IMR-90 (cell line): ENCODE results near the gene DENND2D. TPM values are rescaled to one million over a fixed set of nuclear protein-coding genes. Genes with fewer than 3 reads are reported as not detected.

Source experiments
- ATAC-seq: fragments of 200-7000 bp; cut with Tn5 transposase; 2 replicates; pipeline ENCODE4 v1.9.1; 2020; ENCODE audit warnings: low read depth, mild to moderate bottlenecking, moderate library complexity
- BruUV-seq: library from RNA; stranded (reverse); fragments of 400-500 nt; replicated peaks from 2 replicates; lab custom pipeline; 2021; lab: Mats Ljungman, UMichigan
- CTCF ChIA-PET: fragments of 300-600 bp; formaldehyde crosslinking; extraction: SDS; loops from one replicate; lab custom pipeline; 2021; ENCODE audit warnings: antibody characterized with exemption; lab: Yijun Ruan, JAX
- POLR2A ChIA-PET: fragments of 300-600 bp; sonication (Branson Sonifier 250); formaldehyde crosslinking; loops from one replicate; lab custom pipeline; 2022; ENCODE audit warnings: antibody characterized with exemption; ENCODE audit not compliant: unreplicated experiment; lab: Charles Lee
- DNase-seq: peaks from one replicate; pipeline ENCODE4 v3.0.0; 2013
- H2AFZ ChIP-seq: replicated peaks from 2 replicates; pipeline ENCODE3; 2013; ENCODE audit warnings: low read length, mild to moderate bottlenecking; ENCODE audit not compliant: poor library complexity
- H2AK5ac ChIP-seq: 2 replicates; pipeline ENCODE4 v1.6.1; 2013; ENCODE audit warnings: low read depth, low read length, inconsistent platforms
- H2AK9ac ChIP-seq: replicated peaks from 2 replicates; pipeline ENCODE3; 2013; ENCODE audit warnings: mild to moderate bottlenecking, low read depth, low read length, moderate library complexity; ENCODE audit not compliant: poor library complexity
- H2BK120ac ChIP-seq: 2 replicates; pipeline ENCODE4 v1.6.1; 2013; ENCODE audit warnings: low read depth, low read length, inconsistent platforms
- H2BK15ac ChIP-seq: 3 replicates; pipeline ENCODE4 v1.6.1; 2013; ENCODE audit warnings: low read depth, low read length, inconsistent platforms
- H2BK20ac ChIP-seq: 2 replicates; pipeline ENCODE4 v1.6.1; 2013; ENCODE audit warnings: low read depth, mild to moderate bottlenecking, inconsistent platforms, low read length, moderate library complexity
- H2BK5ac ChIP-seq: 2 replicates; pipeline ENCODE4 v1.6.1; 2013; ENCODE audit warnings: mild to moderate bottlenecking, low read depth, low read length, inconsistent platforms; ENCODE audit not compliant: poor library complexity, severe bottlenecking
- H3K14ac ChIP-seq: replicated peaks from 2 replicates; pipeline ENCODE4 v1.6.1; 2013; ENCODE audit warnings: low read depth, low read length, inconsistent platforms
- H3K18ac ChIP-seq: 2 replicates; pipeline ENCODE4 v1.6.1; 2013; ENCODE audit warnings: low read depth, low read length, control low read depth
- H3K23ac ChIP-seq: 2 replicates; pipeline ENCODE4 v1.6.1; 2013; ENCODE audit warnings: low read depth, low read length, inconsistent platforms
- H3K27ac ChIP-seq: 2 replicates; pipeline ENCODE4 v1.5.1; 2013; ENCODE audit warnings: mild to moderate bottlenecking, control low read depth, low read length; ENCODE audit not compliant: insufficient read depth
- H3K27me3 ChIP-seq: 2 replicates; pipeline ENCODE4 v1.6.1; 2013; ENCODE audit warnings: low read length; ENCODE audit not compliant: control insufficient read depth, insufficient read depth
- H3K36me3 ChIP-seq: 2 replicates; pipeline ENCODE4 v1.6.1; 2013; ENCODE audit warnings: low read length, mixed read lengths; ENCODE audit not compliant: control insufficient read depth, insufficient read depth
- H3K4ac ChIP-seq: 2 replicates; pipeline ENCODE4 v1.6.1; 2013; ENCODE audit warnings: low read depth, low read length, inconsistent platforms
- H3K4me1 ChIP-seq: 2 replicates; pipeline ENCODE4 v1.6.1; 2013; ENCODE audit warnings: low read length, mixed read lengths; ENCODE audit not compliant: control insufficient read depth, insufficient read depth
- H3K4me2 ChIP-seq: 2 replicates; pipeline ENCODE4 v1.6.1; 2013; ENCODE audit warnings: low read depth, mild to moderate bottlenecking, control low read depth, low read length, moderate library complexity
- H3K4me3 ChIP-seq: 2 replicates; pipeline ENCODE4 v1.5.1; 2013; ENCODE audit warnings: low read depth, mild to moderate bottlenecking, control low read depth, low read length, moderate library complexity; ENCODE audit not compliant: insufficient read depth
- H3K56ac ChIP-seq: 2 replicates; pipeline ENCODE4 v1.6.1; 2013; ENCODE audit warnings: low read length, inconsistent platforms; ENCODE audit not compliant: insufficient read depth; ENCODE audit errors: extremely low read depth
- H3K79me1 ChIP-seq, 2 experiments: 2 replicates each; pipeline ENCODE4 v1.6.1; 2013; ENCODE audit warnings: low read length in 2 of 2, inconsistent platforms in 1 of 2, low read depth in 1 of 2
- H3K9ac ChIP-seq: 2 replicates; pipeline ENCODE4 v1.6.1; 2013; ENCODE audit warnings: low read depth, low read length, control low read depth
- H3K9me1 ChIP-seq: 2 replicates; pipeline ENCODE4 v1.6.1; 2013; ENCODE audit warnings: low read length, inconsistent platforms; ENCODE audit not compliant: insufficient read depth
- H3K9me3 ChIP-seq: 2 replicates; pipeline ENCODE4 v1.6.1; 2013; ENCODE audit warnings: low read length; ENCODE audit not compliant: control insufficient read depth, insufficient read depth
- H4K20me1 ChIP-seq: 2 replicates; pipeline ENCODE4 v1.6.1; 2013; ENCODE audit warnings: low read length, inconsistent platforms; ENCODE audit not compliant: insufficient read depth
- H4K5ac ChIP-seq: 2 replicates; pipeline ENCODE4 v1.6.1; 2013; ENCODE audit warnings: mild to moderate bottlenecking, low read depth, low read length, control low read depth
- H4K8ac ChIP-seq, 2 experiments: 2 replicates each; pipeline ENCODE4 v1.6.1; 2013; ENCODE audit warnings: low read depth in 2 of 2, low read length in 2 of 2, control low read depth in 1 of 2, inconsistent platforms in 1 of 2
- H4K91ac ChIP-seq: 2 replicates; pipeline ENCODE4 v1.6.1; 2013; ENCODE audit warnings: low read depth, low read length, inconsistent platforms; ENCODE audit not compliant: insufficient read depth
- BHLHE40 ChIP-seq: fragments of 150-350 bp; IDR thresholded peaks from 2 replicates; pipeline ENCODE4 v1.6.1; 2016; ENCODE audit warnings: mild to moderate bottlenecking, low read depth, low read length
- CEBPB ChIP-seq: IDR thresholded peaks from 2 replicates; pipeline ENCODE4 v1.6.1; 2012; ENCODE audit warnings: low read depth, low read length, improper control_type of control experiment
- CHD1 ChIP-seq: IDR thresholded peaks from 2 replicates; pipeline ENCODE4 v1.6.1; 2012; ENCODE audit warnings: low read depth, low read length, improper control_type of control experiment
- MXI1 ChIP-seq: IDR thresholded peaks from 2 replicates; pipeline ENCODE4 v1.6.1; 2012; ENCODE audit warnings: low read depth, mild to moderate bottlenecking, low read length, moderate library complexity, borderline replicate concordance
- NFE2L2 ChIP-seq: fragments of 150-350 bp; IDR thresholded peaks from 2 replicates; pipeline ENCODE4 v1.6.1; 2016; ENCODE audit warnings: low read depth, mild to moderate bottlenecking, low read length
- POLR2A ChIP-seq: IDR thresholded peaks from 2 replicates; pipeline ENCODE4 v1.6.1; 2012; ENCODE audit warnings: mild to moderate bottlenecking, low read depth, low read length
- RAD21 ChIP-seq: IDR thresholded peaks from 2 replicates; pipeline ENCODE4 v1.6.1; 2012; ENCODE audit warnings: low read length, improper control_type of control experiment
- RFX5 ChIP-seq: IDR thresholded peaks from 2 replicates; pipeline ENCODE4 v1.8.0; 2012; ENCODE audit warnings: low read depth, mild to moderate bottlenecking, low read length, moderate library complexity
- WGBS, 2 experiments: methylation state at CpG; one replicate each; pipeline versions ENCODE4 v1.1.5 to v1.1.7; 2013; ENCODE audit warnings: missing lambda C conversion rate in 2 of 2; ENCODE audit not compliant: insufficient read length in 1 of 2; ENCODE audit errors: extremely low coverage in 2 of 2; 5-methylcytosine and 5-hydroxymethylcytosine counted together
- dilution Hi-C: fragments of 300-500 bp; cut with HindIII; formaldehyde crosslinking; loops from one replicate; pipeline ENCODE4 v1.14.3; 2018; ENCODE audit warnings: low sequenced_read_pairs; ENCODE audit not compliant: unreplicated experiment
- in situ Hi-C: fragments of 300-500 bp; cut with MboI; formaldehyde crosslinking; loops from 3 replicates; pipeline ENCODE4 v1.14.3; 2019; ENCODE audit warnings: low sequenced_read_pairs, inconsistent platforms, mixed read lengths
- intact Hi-C: fragments of 100-400 bp; cut with micrococcal nuclease; formaldehyde crosslinking; loops from 2 replicates; pipeline ENCODE4 v1.10.0; 2022
- polyA plus RNA-seq, 3 experiments: library from polyadenylated mRNA; depleted of rRNA; stranded (reverse); fragments of >200 nt; gene quantifications; 2 replicates each; pipeline ENCODE4 v1.2.3, GENCODE V29; 2012; ENCODE audit warnings: low replicate concordance in 1 of 3
- total RNA-seq: library from RNA; depleted of rRNA; stranded (reverse); fragments of >200 nt; gene quantifications from 2 replicates; pipeline ENCODE4 v1.2.3, GENCODE V29; 2012
- TF ChIP-seq, protein P1 (sequence below): fragments of 150-350 bp; IDR thresholded peaks from 2 replicates; pipeline ENCODE4 v1.6.1; 2016; ENCODE audit warnings: low read depth, mild to moderate bottlenecking, low read length, moderate library complexity, borderline replicate concordance
- TF ChIP-seq, protein P2 (sequence below): fragments of 150-350 bp; IDR thresholded peaks from 2 replicates; pipeline ENCODE4 v1.6.1; 2017; ENCODE audit warnings: mild to moderate bottlenecking, antibody characterized with exemption, low read length, low read depth
- TF ChIP-seq, protein P3 (sequence below): conservative IDR thresholded peaks from 2 replicates; pipeline ENCODE4 v1.5.1; 2012; ENCODE audit warnings: mild to moderate bottlenecking, low read depth, low read length, improper control_type of control experiment

Gene DENND2D
- total and polyA plus RNA-seq, 2 of the 4 experiments (the other 2 are of a cell fraction), result 0.86 to 0.90 TPM

DNA sequence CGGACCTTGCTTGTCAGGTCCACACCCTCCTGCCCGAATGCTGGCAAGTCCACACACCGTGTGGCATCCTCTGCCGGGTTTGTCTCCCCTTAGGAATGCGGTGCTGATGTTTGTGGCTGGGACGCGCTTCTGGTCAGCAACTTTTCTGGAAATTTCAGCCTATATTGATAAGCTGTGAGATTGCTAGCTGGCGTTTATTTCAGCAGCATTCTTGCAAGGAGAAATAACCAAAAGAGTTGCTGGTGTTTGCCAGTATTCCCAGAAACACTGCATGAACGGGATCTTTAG is 59.8 kb downstream of the DENND2D start:
- Histone ChIP-seq H3K23ac (peak overlapping the region; percentile 87), H3K4me3 (peak overlapping the region; percentile 77), H2BK120ac (no peak overlapping the region), H4K91ac (no peak overlapping the region), H3K9me3 (no peaks in the 10 kb centered on the region), H3K79me1 (peaks cover 7 to 48% of the 10 kb centered on the region in 2 experiments; a peak in 3 of 4 replicates), H2BK15ac (no peak overlapping the region), H3K14ac (peak overlapping the region; percentile 23), H3K4me1 (peaks cover 2% of the 10 kb centered on the region), H3K27ac (peak overlapping the region; percentile 80), H4K5ac (no peak overlapping the region), H2AFZ (peak overlapping the region; percentile 100), H4K20me1 (peaks cover 9% of the 10 kb centered on the region; the same call in 1 of the 2 replicates), H3K36me3 (no peaks in the 10 kb centered on the region), H2AK9ac (peak overlapping the region; percentile 29), H3K18ac (no peak overlapping the region), H3K9me1 (peaks cover 3% of the 10 kb centered on the region; the same call in 1 of the 2 replicates), H3K27me3 (no peaks in the 10 kb centered on the region), H2BK20ac (no peak overlapping the region), H3K4ac (peak overlapping the region; percentile 91), H3K56ac (peak overlapping the region; percentile 56; the same call in 1 of the 2 replicates), H2BK5ac (peak overlapping the region; percentile 1), H4K8ac (peak overlapping the region; percentile 43 to 95; a peak in 3 of 4 replicates), H3K4me2 (peak overlapping the region; percentile 56), H3K9ac (peak overlapping the region; percentile 90), H2AK5ac (no peak overlapping the region)
- in situ Hi-C loops (no loop called here), intact Hi-C loops (loop anchor here (2.0 to 10.0 kb wide), 4 partner anchors 20 to 204 kb away; no protein-coding TSS in a partner anchor), dilution Hi-C loops (no loop called here)
- no TSS peak for BruUV-seq
- TF ChIP-seq, protein P1, sequence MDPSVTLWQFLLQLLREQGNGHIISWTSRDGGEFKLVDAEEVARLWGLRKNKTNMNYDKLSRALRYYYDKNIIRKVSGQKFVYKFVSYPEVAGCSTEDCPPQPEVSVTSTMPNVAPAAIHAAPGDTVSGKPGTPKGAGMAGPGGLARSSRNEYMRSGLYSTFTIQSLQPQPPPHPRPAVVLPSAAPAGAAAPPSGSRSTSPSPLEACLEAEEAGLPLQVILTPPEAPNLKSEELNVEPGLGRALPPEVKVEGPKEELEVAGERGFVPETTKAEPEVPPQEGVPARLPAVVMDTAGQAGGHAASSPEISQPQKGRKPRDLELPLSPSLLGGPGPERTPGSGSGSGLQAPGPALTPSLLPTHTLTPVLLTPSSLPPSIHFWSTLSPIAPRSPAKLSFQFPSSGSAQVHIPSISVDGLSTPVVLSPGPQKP, result no peak
- TF ChIP-seq POLR2A, result no peak
- no peak for TF ChIP-seq RFX5
- TF ChIP-seq MXI1, result 0 out of 2 replicates have a peak, but pooled peaks have one; percentile 54
- TF ChIP-seq NFE2L2, result no peak
- no peak for TF ChIP-seq CHD1
- TF ChIP-seq CEBPB, result no peak
- TF ChIP-seq, protein P2, sequence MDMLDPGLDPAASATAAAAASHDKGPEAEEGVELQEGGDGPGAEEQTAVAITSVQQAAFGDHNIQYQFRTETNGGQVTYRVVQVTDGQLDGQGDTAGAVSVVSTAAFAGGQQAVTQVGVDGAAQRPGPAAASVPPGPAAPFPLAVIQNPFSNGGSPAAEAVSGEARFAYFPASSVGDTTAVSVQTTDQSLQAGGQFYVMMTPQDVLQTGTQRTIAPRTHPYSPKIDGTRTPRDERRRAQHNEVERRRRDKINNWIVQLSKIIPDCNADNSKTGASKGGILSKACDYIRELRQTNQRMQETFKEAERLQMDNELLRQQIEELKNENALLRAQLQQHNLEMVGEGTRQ, result no peak
- TF ChIP-seq RAD21, result no peak
- TF ChIP-seq BHLHE40, result peak; percentile 38; the same call in 1 of the 2 replicates
- TF ChIP-seq, protein P3, sequence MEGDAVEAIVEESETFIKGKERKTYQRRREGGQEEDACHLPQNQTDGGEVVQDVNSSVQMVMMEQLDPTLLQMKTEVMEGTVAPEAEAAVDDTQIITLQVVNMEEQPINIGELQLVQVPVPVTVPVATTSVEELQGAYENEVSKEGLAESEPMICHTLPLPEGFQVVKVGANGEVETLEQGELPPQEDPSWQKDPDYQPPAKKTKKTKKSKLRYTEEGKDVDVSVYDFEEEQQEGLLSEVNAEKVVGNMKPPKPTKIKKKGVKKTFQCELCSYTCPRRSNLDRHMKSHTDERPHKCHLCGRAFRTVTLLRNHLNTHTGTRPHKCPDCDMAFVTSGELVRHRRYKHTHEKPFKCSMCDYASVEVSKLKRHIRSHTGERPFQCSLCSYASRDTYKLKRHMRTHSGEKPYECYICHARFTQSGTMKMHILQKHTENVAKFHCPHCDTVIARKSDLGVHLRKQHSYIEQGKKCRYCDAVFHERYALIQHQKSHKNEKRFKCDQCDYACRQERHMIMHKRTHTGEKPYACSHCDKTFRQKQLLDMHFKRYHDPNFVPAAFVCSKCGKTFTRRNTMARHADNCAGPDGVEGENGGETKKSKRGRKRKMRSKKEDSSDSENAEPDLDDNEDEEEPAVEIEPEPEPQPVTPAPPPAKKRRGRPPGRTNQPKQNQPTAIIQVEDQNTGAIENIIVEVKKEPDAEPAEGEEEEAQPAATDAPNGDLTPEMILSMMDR, result no peak
- ChIA-PET POLR2A (no interaction called here), CTCF (no interaction called here)
- DNase-seq, result peak; percentile 36
- 0% methylated on average over 2 of the region's 9 CpGs; no CpG with 5 or more reads in 1 of the 2 experiments for WGBS, 2 experiments
- no peak; the same call in 1 of the 2 replicates for ATAC-seq
